WTC11 (cell line): ENCODE data around the gene DCAF11. TPM values are rescaled to one million over a fixed set of nuclear protein-coding genes. Genes with fewer than 3 reads are reported as not detected.
A peak's percentile ranks its signal among the peaks of the same experiment; 100 is the strongest.

Source experiments
- ATAC-seq: fragments of 200-7000 bp; cut with Tn5 transposase; 2 replicates; pipeline ENCODE4 v1.10.0; 2021; ENCODE audit warnings: mild to moderate bottlenecking, moderate library complexity
- CTCF ChIA-PET: fragments of 300-600 bp; sonication (Branson Sonifier 250); formaldehyde crosslinking; loops from one replicate; lab custom pipeline; 2021; ENCODE audit warnings: antibody characterized with exemption; lab: Charles Lee
- POLR2A ChIA-PET: fragments of 350-600 bp; sonication (Branson Sonifier 250); formaldehyde crosslinking; loops from one replicate; lab custom pipeline; 2021; ENCODE audit warnings: antibody characterized with exemption; lab: Charles Lee
- DNase-seq: peaks from one replicate; pipeline ENCODE4 v3.0.0; 2021; ENCODE audit warnings: low spot score
- H3K27ac Mint-ChIP-seq: 2 replicates; pipeline ENCODE4 v1.8.0; 2021; ENCODE audit warnings: mixed read lengths
- H3K27me3 Mint-ChIP-seq: 2 replicates; pipeline ENCODE4 v1.8.0; 2021; ENCODE audit warnings: low read depth, mild to moderate bottlenecking, moderate library complexity, mixed read lengths
- H3K36me3 Mint-ChIP-seq: 2 replicates; pipeline ENCODE4 v1.8.0; 2021; ENCODE audit warnings: mixed read lengths
- H3K4me1 Mint-ChIP-seq: 2 replicates; pipeline ENCODE4 v1.8.0; 2022; ENCODE audit warnings: mixed read lengths
- H3K4me3 Mint-ChIP-seq: 2 replicates; pipeline ENCODE4 v1.8.0; 2021; ENCODE audit warnings: mild to moderate bottlenecking, moderate library complexity, mixed read lengths
- H3K9me3 Mint-ChIP-seq: 2 replicates; pipeline ENCODE4 v1.8.0; 2021; ENCODE audit warnings: mixed read lengths
- ATF6 ChIP-seq: sonication (generic); formaldehyde crosslinking; IDR thresholded peaks from 2 replicates; pipeline ENCODE4 v1.8.1; 2023; ENCODE audit warnings: mild to moderate bottlenecking, missing genetic modification reagents
- CDX4 ChIP-seq: fragments of 250-450 bp; sonication (Bioruptor Pico); IDR thresholded peaks from 2 replicates; pipeline ENCODE4 v1.9.0; 2021; ENCODE audit warnings: moderate library complexity, mild to moderate bottlenecking, inconsistent platforms, borderline replicate concordance
- FOXJ3 ChIP-seq: sonication (generic); formaldehyde crosslinking; IDR thresholded peaks from 2 replicates; pipeline ENCODE4 v1.9.0; 2021; ENCODE audit warnings: missing genetic modification reagents, mild to moderate bottlenecking, borderline replicate concordance
- FOXP1 ChIP-seq: sonication (generic); formaldehyde crosslinking; IDR thresholded peaks from 2 replicates; pipeline ENCODE4 v1.8.0; 2022; ENCODE audit warnings: missing genetic modification reagents, mild to moderate bottlenecking, moderate library complexity, borderline replicate concordance
- SMAD4 ChIP-seq: sonication (generic); formaldehyde crosslinking; IDR thresholded peaks from 2 replicates; pipeline ENCODE4 v1.8.0; 2022; ENCODE audit warnings: mild to moderate bottlenecking, missing genetic modification reagents
- SOX15 ChIP-seq: fragments of 250-450 bp; sonication (Bioruptor Pico); IDR thresholded peaks from 2 replicates; pipeline ENCODE4 v1.9.0; 2021; ENCODE audit warnings: mild to moderate bottlenecking
- SP1 ChIP-seq: sonication (generic); formaldehyde crosslinking; conservative IDR thresholded peaks from 2 replicates; pipeline ENCODE4 v1.8.1; 2022; ENCODE audit warnings: missing genetic modification reagents
- TCF7 ChIP-seq: sonication (generic); formaldehyde crosslinking; IDR thresholded peaks from 2 replicates; pipeline ENCODE4 v1.8.0; 2022; ENCODE audit warnings: mild to moderate bottlenecking, low read depth, missing genetic modification reagents, moderate library complexity
- TEAD4 ChIP-seq: sonication (generic); formaldehyde crosslinking; IDR thresholded peaks from 2 replicates; pipeline ENCODE4 v1.8.0; 2022; ENCODE audit warnings: mild to moderate bottlenecking, missing genetic modification reagents
- TP53 ChIP-seq: sonication (generic); formaldehyde crosslinking; IDR thresholded peaks from 2 replicates; pipeline ENCODE4 v1.8.1; 2023; ENCODE audit warnings: mild to moderate bottlenecking, missing genetic modification reagents
- ZMAT4 ChIP-seq: fragments of 250-450 bp; sonication (Bioruptor Pico); IDR thresholded peaks from 2 replicates; pipeline ENCODE4 v1.9.0; 2021; ENCODE audit warnings: mild to moderate bottlenecking
- ZNF219 ChIP-seq: sonication (generic); formaldehyde crosslinking; IDR thresholded peaks from 2 replicates; pipeline ENCODE4 v1.8.0; 2023; ENCODE audit warnings: missing genetic modification reagents, mild to moderate bottlenecking, borderline replicate concordance
- ZNF396 ChIP-seq: fragments of 250-450 bp; sonication (Bioruptor Pico); IDR thresholded peaks from 2 replicates; pipeline ENCODE4 v1.8.0; 2021; ENCODE audit warnings: mild to moderate bottlenecking, moderate library complexity, borderline replicate concordance
- ZNF423 ChIP-seq: fragments of 250-450 bp; sonication (Bioruptor Pico); IDR thresholded peaks from 2 replicates; pipeline ENCODE4 v2.1.2; 2022; ENCODE audit warnings: mild to moderate bottlenecking, moderate library complexity
- ZNF671 ChIP-seq: fragments of 250-450 bp; sonication (Bioruptor Pico); IDR thresholded peaks from 2 replicates; pipeline ENCODE4 v1.8.0; 2021; ENCODE audit warnings: mild to moderate bottlenecking
- total RNA-seq: library from RNA; stranded (reverse); gene quantifications from 3 replicates; pipeline ENCODE4 v1.2.3, GENCODE V29; 2021
- TF ChIP-seq, protein P1 (sequence below): fragments of 250-450 bp; sonication (Bioruptor Pico); IDR thresholded peaks from 2 replicates; pipeline ENCODE4 v1.9.0; 2021; ENCODE audit warnings: mild to moderate bottlenecking, borderline replicate concordance
- TF ChIP-seq, protein P2 (sequence below): sonication (generic); formaldehyde crosslinking; conservative IDR thresholded peaks from 2 replicates; pipeline ENCODE4 v1.8.1; 2022; ENCODE audit warnings: mild to moderate bottlenecking, missing genetic modification reagents
- TF ChIP-seq, protein P3 (sequence below): sonication (generic); formaldehyde crosslinking; conservative IDR thresholded peaks from 2 replicates; pipeline ENCODE4 v1.8.1; 2023; ENCODE audit warnings: mild to moderate bottlenecking, low read depth, missing genetic modification reagents, moderate library complexity

The DCAF11 gene
- total RNA-seq, 1 experiment from 2014 or later: 73.6 TPM

- Mint-ChIP-seq H3K36me3 (peaks cover 47% of the 10 kb centered on the region), H3K27ac (no peak overlapping the region), H3K4me1 (no peaks in the 10 kb centered on the region), H3K9me3 (no peaks in the 10 kb centered on the region), H3K27me3 (no peaks in the 10 kb centered on the region), H3K4me3 (no peak overlapping the region)
- TF ChIP-seq ZMAT4 (no peak), FOXP1 (CRISPR knock-in tag) (no peak), ZNF671 (no peak)
- DNase-seq (no peak), ATAC-seq (no peak)
- ChIA-PET POLR2A (interaction anchor here (0.6 to 2.6 kb wide), 3 partner anchors 8 to 77 kb away, joined by 5 to 10 read pairs (median 7); partner anchors contain the start of genes DCAF11, NRL and PSME1), CTCF (interaction anchor here (0.6 to 1.3 kb wide), 4 partner anchors 8 to 139 kb away, joined by 3 to 5 read pairs (median 4); no protein-coding TSS in a partner anchor)
These were observed 7.8 kb downstream of the DCAF11 start for GRCh38 chr14:24122416-24122815.

DNA sequence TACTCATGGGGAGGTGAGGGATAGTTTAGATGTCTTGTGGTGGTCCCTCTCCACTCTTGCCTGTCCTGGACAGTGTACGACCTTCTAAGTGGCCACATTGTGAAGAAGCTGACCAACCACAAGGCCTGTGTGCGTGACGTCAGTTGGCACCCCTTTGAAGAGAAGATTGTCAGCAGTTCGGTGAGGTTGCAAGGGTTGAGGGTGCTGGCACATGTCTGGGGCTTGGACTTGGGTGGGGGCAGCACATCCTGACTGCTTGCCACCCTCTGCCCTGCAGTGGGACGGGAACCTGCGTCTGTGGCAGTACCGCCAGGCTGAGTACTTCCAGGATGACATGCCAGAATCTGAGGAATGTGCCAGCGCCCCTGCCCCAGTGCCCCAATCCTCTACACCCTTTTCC, 8.3 kb downstream of the DCAF11 start:
- no peaks in the 10 kb centered on the region for H3K4me1 Mint-ChIP-seq
- no peaks in the 10 kb centered on the region for H3K27me3 Mint-ChIP-seq
- no peaks in the 10 kb centered on the region for H3K9me3 Mint-ChIP-seq
- ChIA-PET CTCF (interaction anchor here (0.6 kb wide), 1 partner anchor 138 kb away, joined by 4 read pairs; no protein-coding TSS in a partner anchor), POLR2A (interaction anchor here (2.6 kb wide), 1 partner anchor 8 kb away, joined by 10 read pairs; the partner anchor contains the start of genes DCAF11 and NRL)
- H3K36me3 Mint-ChIP-seq: peaks cover 42% of the 10 kb centered on the region
- DNase-seq (no peak), ATAC-seq (no peak)
- no peak for TF ChIP-seq SMAD4
- TF ChIP-seq SOX15: no peak
- TF ChIP-seq, protein P1, sequence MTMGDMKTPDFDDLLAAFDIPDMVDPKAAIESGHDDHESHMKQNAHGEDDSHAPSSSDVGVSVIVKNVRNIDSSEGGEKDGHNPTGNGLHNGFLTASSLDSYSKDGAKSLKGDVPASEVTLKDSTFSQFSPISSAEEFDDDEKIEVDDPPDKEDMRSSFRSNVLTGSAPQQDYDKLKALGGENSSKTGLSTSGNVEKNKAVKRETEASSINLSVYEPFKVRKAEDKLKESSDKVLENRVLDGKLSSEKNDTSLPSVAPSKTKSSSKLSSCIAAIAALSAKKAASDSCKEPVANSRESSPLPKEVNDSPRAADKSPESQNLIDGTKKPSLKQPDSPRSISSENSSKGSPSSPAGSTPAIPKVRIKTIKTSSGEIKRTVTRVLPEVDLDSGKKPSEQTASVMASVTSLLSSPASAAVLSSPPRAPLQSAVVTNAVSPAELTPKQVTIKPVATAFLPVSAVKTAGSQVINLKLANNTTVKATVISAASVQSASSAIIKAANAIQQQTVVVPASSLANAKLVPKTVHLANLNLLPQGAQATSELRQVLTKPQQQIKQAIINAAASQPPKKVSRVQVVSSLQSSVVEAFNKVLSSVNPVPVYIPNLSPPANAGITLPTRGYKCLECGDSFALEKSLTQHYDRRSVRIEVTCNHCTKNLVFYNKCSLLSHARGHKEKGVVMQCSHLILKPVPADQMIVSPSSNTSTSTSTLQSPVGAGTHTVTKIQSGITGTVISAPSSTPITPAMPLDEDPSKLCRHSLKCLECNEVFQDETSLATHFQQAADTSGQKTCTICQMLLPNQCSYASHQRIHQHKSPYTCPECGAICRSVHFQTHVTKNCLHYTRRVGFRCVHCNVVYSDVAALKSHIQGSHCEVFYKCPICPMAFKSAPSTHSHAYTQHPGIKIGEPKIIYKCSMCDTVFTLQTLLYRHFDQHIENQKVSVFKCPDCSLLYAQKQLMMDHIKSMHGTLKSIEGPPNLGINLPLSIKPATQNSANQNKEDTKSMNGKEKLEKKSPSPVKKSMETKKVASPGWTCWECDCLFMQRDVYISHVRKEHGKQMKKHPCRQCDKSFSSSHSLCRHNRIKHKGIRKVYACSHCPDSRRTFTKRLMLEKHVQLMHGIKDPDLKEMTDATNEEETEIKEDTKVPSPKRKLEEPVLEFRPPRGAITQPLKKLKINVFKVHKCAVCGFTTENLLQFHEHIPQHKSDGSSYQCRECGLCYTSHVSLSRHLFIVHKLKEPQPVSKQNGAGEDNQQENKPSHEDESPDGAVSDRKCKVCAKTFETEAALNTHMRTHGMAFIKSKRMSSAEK (CRISPR knock-in tag): no peak
- TF ChIP-seq TCF7 (CRISPR knock-in tag): no peak
- TF ChIP-seq SP1: no peak
- no peak for TF ChIP-seq CDX4
- TF ChIP-seq, protein P2, sequence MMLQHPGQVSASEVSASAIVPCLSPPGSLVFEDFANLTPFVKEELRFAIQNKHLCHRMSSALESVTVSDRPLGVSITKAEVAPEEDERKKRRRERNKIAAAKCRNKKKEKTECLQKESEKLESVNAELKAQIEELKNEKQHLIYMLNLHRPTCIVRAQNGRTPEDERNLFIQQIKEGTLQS (CRISPR knock-in tag): no peak
- no peak for TF ChIP-seq TP53 (CRISPR knock-in tag)
- TF ChIP-seq ZNF396 (CRISPR knock-in tag): no peak
- no peak for TF ChIP-seq TEAD4 (CRISPR knock-in tag)
- no peak overlapping the region for H3K4me3 Mint-ChIP-seq
- no peak overlapping the region for H3K27ac Mint-ChIP-seq

DNA sequence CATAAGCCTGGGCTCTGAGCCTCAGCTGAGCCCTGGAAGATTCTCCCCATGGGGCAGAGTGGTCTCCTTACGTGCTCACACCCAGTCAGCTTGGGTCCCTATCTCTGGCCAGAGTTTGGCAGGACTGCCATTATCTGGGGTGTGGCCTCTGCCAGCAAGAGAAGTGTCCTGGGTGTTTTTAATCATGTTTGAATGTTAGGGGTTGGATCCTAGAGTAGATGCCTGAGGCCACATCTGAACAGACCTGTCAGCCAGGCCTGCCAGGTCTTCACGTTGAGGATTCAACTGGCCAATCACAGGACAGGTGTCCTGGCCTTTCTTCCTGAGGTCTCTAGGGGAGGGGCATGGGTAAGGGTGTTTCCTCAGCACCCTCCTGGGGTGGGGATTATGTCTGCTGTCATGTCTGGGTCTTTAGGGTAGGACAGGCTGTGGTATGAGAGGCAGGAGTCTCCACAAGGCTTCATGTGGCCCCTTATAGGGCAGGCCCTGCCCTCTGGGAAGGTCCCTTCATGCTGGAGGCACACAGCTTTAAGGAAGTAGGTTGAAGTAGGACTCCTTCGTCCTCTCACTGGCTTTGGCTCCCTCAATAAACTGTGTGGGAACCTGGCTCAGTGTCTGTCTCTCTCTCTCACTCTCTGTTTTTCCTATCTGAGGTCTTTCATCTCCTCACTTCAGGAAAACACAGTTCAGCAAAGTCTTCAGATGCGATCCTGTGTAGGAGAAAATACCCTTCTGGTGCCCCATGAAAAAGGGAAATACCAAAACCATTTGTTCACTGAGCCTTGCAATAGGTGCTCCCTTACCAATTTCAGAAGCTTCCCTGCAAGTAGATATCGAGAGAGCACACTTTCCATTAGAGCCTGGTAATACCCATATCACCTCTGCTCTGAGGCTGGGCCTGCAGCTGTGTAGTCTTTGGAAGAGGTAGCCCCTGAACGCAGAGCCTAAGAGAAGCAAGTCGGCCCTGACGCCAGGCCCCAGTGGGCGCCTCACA, 9.1 kb downstream of the DCAF11 start:
- Mint-ChIP-seq H3K27ac (no peak overlapping the region), H3K9me3 (no peaks in the 10 kb centered on the region), H3K36me3 (peaks cover 34% of the 10 kb centered on the region), H3K4me3 (no peak overlapping the region), H3K27me3 (no peaks in the 10 kb centered on the region), H3K4me1 (no peaks in the 10 kb centered on the region)
- ChIA-PET CTCF (interaction anchor here (1.2 kb wide), 1 partner anchor 10 kb away, joined by 3 read pairs; the partner anchor contains the start of genes DCAF11 and NRL), POLR2A (interaction anchor here (2.6 kb wide), 1 partner anchor 9 kb away, joined by 10 read pairs; the partner anchor contains the start of genes DCAF11 and NRL)
- ATAC-seq (peak; percentile 41; the same call in 1 of the 2 replicates), DNase-seq (no peak)
- no peak for TF ChIP-seq SMAD4
- no peak for TF ChIP-seq ZNF423 (CRISPR knock-in tag)
- no peak for TF ChIP-seq ATF6 (CRISPR knock-in tag)
- no peak for TF ChIP-seq ZNF219 (CRISPR knock-in tag)
- TF ChIP-seq FOXJ3: no peak
- no peak for TF ChIP-seq SP1
- TF ChIP-seq, protein P3, sequence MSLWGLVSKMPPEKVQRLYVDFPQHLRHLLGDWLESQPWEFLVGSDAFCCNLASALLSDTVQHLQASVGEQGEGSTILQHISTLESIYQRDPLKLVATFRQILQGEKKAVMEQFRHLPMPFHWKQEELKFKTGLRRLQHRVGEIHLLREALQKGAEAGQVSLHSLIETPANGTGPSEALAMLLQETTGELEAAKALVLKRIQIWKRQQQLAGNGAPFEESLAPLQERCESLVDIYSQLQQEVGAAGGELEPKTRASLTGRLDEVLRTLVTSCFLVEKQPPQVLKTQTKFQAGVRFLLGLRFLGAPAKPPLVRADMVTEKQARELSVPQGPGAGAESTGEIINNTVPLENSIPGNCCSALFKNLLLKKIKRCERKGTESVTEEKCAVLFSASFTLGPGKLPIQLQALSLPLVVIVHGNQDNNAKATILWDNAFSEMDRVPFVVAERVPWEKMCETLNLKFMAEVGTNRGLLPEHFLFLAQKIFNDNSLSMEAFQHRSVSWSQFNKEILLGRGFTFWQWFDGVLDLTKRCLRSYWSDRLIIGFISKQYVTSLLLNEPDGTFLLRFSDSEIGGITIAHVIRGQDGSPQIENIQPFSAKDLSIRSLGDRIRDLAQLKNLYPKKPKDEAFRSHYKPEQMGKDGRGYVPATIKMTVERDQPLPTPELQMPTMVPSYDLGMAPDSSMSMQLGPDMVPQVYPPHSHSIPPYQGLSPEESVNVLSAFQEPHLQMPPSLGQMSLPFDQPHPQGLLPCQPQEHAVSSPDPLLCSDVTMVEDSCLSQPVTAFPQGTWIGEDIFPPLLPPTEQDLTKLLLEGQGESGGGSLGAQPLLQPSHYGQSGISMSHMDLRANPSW (CRISPR knock-in tag): no peak
